ENCODE data around the gene BIN1.
A peak's percentile ranks its signal among the peaks of the same experiment; 100 is the strongest.
"Not testable (repeated sequence)": the region's sequence is repeated elsewhere in the genome, so short reads cannot be mapped to it uniquely, and the experiment has no call there.

BIN1 gene

DNA sequence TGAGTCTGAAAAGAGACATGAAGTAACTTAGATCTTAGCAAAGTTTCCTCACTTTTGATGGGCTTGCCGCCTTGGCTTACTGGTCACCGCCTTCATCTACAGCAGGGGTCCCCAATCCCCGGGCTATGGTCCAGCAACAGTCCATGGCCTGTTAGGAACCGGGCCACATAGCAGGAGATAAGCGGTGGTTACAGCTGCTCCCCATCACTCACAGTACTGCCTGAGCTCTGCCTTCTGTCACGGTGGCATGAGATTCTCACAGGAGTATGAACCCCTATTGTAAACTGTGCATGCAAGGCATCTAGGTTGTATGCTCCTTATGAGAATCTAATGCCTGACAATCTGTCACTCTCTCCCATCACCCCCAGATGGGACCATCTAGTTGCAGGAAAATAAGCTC, 72.9 kb downstream of the BIN1 start:
- Histone ChIP-seq H3K4me1 (ENCODE audit: control insufficient read depth, insufficient read depth, low read length) (no peaks in the 10 kb centered on the region), H3K4me3 (ENCODE audit: low read length) (no peak overlapping the region), H3K27me3 (ENCODE audit: control insufficient read depth, insufficient read depth, low read length) (no peaks in the 10 kb centered on the region), H3K36me3 (ENCODE audit: control insufficient read depth, insufficient read depth, low read length) (no peaks in the 10 kb centered on the region), H3K27ac (ENCODE audit: low read length) (no peak overlapping the region), H3K9me3 (ENCODE audit: control insufficient read depth, insufficient read depth, low read length) (no peaks in the 10 kb centered on the region)
- WGBS (ENCODE audit: insufficient coverage, insufficient read length): no CpG with 5 or more reads among the region's 6 CpGs
- DNase-seq (ENCODE audit: low read depth, low spot score): no peak

DNA sequence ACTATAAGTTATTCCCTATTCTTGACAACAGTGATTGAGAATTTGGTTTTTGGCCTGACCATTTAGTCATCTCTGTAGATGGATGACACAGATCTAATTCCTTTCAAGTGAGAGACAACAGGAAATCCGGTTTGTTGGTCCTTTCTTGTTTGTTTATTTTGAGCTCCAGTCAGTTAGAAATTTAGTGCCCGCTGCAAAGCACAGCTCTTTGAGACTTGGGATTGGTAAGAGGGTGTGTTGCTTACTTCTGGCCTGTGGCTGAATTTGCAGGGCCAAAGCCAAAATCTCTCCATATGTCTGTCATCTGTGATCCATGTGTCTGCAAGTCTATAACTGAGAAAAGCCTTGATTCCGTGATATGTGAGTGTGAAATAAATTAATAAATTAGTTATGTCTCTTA, 74.3 kb downstream of the BIN1 start:
- Histone ChIP-seq H3K9me3 (ENCODE audit: control insufficient read depth, insufficient read depth, low read length) (no peaks in the 10 kb centered on the region), H3K4me3 (ENCODE audit: low read length) (no peak overlapping the region), H3K36me3 (ENCODE audit: control insufficient read depth, insufficient read depth, low read length) (no peaks in the 10 kb centered on the region), H3K27ac (ENCODE audit: low read length) (no peak overlapping the region), H3K4me1 (ENCODE audit: control insufficient read depth, insufficient read depth, low read length) (no peaks in the 10 kb centered on the region), H3K27me3 (ENCODE audit: control insufficient read depth, insufficient read depth, low read length) (no peaks in the 10 kb centered on the region)
- no CpG with 5 or more reads among the region's 3 CpGs for WGBS (ENCODE audit: insufficient coverage, insufficient read length)
- DNase-seq (ENCODE audit: low read depth, low spot score): no peak

DNA sequence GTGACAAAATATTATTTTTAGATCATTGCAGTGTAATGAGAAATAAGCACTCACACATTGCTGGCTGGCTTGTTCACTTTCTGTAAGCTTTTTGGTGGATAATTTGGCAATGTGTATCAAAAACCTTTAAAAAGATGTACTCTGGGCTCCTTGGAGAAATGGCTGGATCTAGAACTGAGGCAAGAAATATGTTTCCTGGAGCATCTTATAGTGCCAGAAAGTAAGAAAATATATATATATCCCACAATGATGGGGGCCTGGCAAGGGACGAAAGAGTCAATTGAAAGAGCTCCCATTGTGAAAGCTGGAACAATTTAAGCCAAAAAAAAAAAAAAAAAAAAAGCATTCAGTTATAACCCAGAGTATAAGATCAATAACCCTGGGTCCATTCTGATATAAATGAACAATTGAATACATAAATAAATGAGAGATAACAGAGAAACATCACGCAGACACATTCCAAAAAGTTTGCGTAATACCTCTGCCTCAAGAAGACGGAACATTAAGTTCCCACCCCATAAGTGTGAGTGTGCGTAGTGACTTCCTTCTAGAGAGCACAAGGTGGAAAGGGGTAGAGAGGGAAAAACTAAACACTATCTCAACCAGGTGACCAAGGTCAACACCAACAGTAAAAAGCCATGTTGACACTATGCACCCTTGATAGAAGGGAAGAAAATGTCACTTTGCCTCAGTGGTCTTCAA, 77.5 kb downstream of the BIN1 start:
- no peaks in the 10 kb centered on the region for H3K9me3 ChIP-seq (ENCODE audit: control insufficient read depth, insufficient read depth, low read length)
- no peaks in the 10 kb centered on the region for H3K27me3 ChIP-seq (ENCODE audit: control insufficient read depth, insufficient read depth, low read length)
- no peak overlapping the region for H3K27ac ChIP-seq (ENCODE audit: low read length)
- no peaks in the 10 kb centered on the region for H3K36me3 ChIP-seq (ENCODE audit: control insufficient read depth, insufficient read depth, low read length)
- peaks cover 1% of the 10 kb centered on the region; the same call in 1 of the 2 replicates for H3K4me1 ChIP-seq (ENCODE audit: control insufficient read depth, insufficient read depth, low read length)
- H3K4me3 ChIP-seq (ENCODE audit: low read length): no peak overlapping the region
- DNase-seq (ENCODE audit: low read depth, low spot score): no peak
- no CpG with 5 or more reads among the region's 5 CpGs for WGBS (ENCODE audit: insufficient coverage, insufficient read length)

DNA sequence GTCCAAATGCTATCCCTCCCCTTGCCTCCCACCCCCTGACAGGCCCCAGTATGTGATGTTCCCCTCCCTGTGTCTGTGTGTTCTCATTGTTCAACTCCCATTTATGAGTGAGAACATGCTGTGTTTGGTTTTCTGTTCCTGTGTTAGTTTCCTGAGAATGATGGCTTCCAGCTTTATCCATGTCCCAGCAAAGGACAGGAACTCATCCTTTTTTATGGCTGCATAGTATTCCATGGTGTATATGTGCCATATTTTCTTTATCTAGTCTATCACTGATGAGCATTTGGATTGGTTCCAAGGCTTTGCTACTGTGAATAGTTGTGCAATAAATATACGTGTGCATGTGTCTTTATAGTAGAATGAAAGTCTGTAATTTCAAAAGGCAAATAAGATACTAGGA, 78.2 kb downstream of the BIN1 start:
- no CpG with 5 or more reads among the region's 1 CpG for WGBS (ENCODE audit: insufficient coverage, insufficient read length)
- not testable (repeated sequence) for H3K27me3 ChIP-seq (ENCODE audit: control insufficient read depth, insufficient read depth, low read length); DNase-seq (ENCODE audit: low read depth, low spot score); H3K27ac ChIP-seq (ENCODE audit: low read length); H3K9me3 ChIP-seq (ENCODE audit: control insufficient read depth, insufficient read depth, low read length); H3K36me3 ChIP-seq (ENCODE audit: control insufficient read depth, insufficient read depth, low read length); H3K4me3 ChIP-seq (ENCODE audit: low read length); H3K4me1 ChIP-seq (ENCODE audit: control insufficient read depth, insufficient read depth, low read length)

DNA sequence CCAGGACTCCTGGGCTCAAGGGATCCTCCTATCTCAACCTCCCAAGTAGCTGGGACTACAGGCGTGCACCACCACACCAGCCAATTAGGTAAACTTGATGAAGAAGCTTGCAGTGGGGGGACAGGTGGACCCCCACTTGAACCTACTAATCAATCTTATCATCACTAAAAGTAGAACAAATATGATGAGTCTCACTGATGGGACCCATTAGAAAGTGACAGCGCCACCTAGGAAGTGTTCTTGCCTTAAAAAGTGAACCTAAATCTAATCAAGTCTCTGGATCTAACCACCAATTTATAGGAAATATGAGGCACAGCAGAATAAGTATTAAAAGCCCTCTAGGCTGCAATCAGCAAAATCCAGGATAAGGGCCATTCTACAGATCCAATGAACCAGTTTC, 79.2 kb downstream of the BIN1 start:
- no peaks in the 10 kb centered on the region for H3K36me3 ChIP-seq (ENCODE audit: control insufficient read depth, insufficient read depth, low read length)
- WGBS (ENCODE audit: insufficient coverage, insufficient read length): no CpG with 5 or more reads among the region's 2 CpGs
- H3K27ac ChIP-seq (ENCODE audit: low read length): no peak overlapping the region

DNA sequence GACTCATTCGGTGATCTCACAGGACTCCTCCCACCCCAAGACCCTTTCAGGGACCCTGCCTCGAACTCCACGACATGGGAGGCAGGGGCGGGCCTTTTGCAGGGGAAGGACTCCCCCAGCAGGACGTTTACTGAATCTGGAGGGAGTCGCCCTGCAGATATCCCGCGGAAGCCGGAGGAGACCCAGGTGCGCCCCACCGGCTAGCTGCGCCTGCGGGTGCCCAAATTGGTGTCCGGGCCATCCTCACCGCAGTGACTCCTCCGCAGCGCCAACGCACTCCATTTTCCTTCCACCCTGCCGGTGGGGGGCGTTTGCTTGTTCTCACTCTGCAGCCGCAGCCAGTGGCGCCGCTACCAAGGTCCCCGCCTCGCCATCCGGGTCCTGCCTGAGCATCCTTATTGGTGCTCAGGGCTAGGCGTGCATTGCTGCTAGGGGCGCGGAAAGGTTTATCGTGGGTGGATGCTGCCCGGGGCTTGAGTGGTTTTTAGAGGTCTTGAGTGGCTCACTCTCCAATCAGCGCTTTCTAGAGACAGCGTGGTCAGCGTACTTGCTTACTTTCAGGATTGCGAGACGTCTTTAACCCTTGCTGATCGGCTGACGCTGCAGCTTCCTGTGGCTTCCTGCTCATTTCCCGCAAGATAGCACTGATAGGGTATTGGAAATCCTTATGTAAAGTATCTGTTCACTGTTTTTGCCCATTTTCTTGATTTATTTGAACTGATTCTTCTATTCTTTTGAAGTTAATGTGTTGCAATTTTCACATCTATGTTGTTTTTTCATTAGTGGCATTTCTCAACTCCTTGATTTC, 81.4 kb downstream of the BIN1 start:
- H3K9me3 ChIP-seq (ENCODE audit: control insufficient read depth, insufficient read depth, low read length): no peaks in the 10 kb centered on the region
- no CpG with 5 or more reads among the region's 39 CpGs for WGBS (ENCODE audit: insufficient coverage, insufficient read length)
- H3K4me1 ChIP-seq (ENCODE audit: control insufficient read depth, insufficient read depth, low read length): peaks cover 2% of the 10 kb centered on the region; the same call in 1 of the 2 replicates
- H3K27me3 ChIP-seq (ENCODE audit: control insufficient read depth, insufficient read depth, low read length): no peaks in the 10 kb centered on the region
- H3K4me3 ChIP-seq (ENCODE audit: low read length): peak overlapping the region; percentile 48; the same call in 1 of the 2 replicates
- H3K27ac ChIP-seq (ENCODE audit: low read length): no peak overlapping the region
- H3K36me3 ChIP-seq (ENCODE audit: control insufficient read depth, insufficient read depth, low read length): no peaks in the 10 kb centered on the region
- DNase-seq (ENCODE audit: low read depth, low spot score): peak; percentile 41

More for the DNA sequence above, 79.2 kb downstream of the BIN1 start:
- Histone ChIP-seq H3K9me3 (ENCODE audit: control insufficient read depth, insufficient read depth, low read length) (no peaks in the 10 kb centered on the region), H3K4me1 (ENCODE audit: control insufficient read depth, insufficient read depth, low read length) (peaks cover 2% of the 10 kb centered on the region; the same call in 1 of the 2 replicates), H3K4me3 (ENCODE audit: low read length) (no peak overlapping the region), H3K27me3 (ENCODE audit: control insufficient read depth, insufficient read depth, low read length) (no peaks in the 10 kb centered on the region)
- DNase-seq (ENCODE audit: low read depth, low spot score): no peak

DNA sequence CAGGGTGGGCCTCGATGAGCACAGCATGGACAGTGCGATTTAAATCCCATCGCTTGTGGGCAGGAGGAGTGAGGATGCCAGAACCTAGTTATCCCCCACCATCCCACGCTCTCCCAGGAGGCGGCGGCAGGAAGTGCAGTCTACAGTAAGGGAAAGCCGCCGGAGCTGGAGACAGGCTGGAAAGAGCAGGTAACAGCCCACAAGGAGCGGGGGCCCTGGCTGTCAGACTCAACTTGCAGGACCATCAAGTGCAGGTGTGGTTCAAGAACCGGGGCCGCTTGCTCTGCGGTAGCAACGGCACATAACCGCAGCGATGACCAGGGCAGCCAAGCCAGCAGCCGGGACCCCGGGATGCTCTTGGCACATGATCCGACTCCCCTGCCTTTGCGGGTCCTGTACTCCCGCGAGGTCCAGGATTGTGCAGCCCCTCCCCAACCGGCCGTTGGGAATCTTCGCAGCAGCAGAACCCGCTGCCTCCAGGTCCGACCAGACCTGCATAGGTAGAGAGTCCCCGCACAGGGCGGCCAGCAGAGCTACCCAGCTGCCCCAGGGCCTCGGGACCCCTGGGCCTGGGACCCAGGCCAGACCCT, 82.1 kb downstream of the BIN1 start:
- no peaks in the 10 kb centered on the region for H3K36me3 ChIP-seq (ENCODE audit: control insufficient read depth, insufficient read depth, low read length)
- peak; percentile 35 for DNase-seq (ENCODE audit: low read depth, low spot score)
- no peaks in the 10 kb centered on the region for H3K27me3 ChIP-seq (ENCODE audit: control insufficient read depth, insufficient read depth, low read length)
- peak overlapping the region; percentile 48; the same call in 1 of the 2 replicates for H3K4me3 ChIP-seq (ENCODE audit: low read length)
- no CpG with 5 or more reads among the region's 29 CpGs for WGBS (ENCODE audit: insufficient coverage, insufficient read length)
- peaks cover 2% of the 10 kb centered on the region; the same call in 1 of the 2 replicates for H3K4me1 ChIP-seq (ENCODE audit: control insufficient read depth, insufficient read depth, low read length)
- no peaks in the 10 kb centered on the region for H3K9me3 ChIP-seq (ENCODE audit: control insufficient read depth, insufficient read depth, low read length)
- H3K27ac ChIP-seq (ENCODE audit: low read length): no peak overlapping the region

DNA sequence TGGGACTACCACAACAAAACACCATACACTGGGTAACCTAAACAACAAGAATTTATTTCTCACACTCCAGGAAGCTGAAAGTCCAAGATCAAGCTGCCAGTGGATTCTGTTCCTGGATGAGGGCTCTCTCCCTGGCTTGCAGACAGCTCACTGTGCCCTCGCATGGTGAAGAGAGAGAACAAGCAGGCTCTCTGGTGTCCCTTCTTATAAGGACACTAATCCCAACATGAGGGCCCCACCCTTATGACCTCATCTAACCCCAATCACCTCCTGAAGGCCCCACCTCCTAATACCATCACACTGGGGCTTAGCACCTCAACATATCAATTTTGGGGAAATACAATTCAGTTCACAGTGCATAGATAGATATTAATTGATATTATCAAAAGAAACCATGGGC, 83.5 kb downstream of the BIN1 start:
- H3K4me1 ChIP-seq (ENCODE audit: control insufficient read depth, insufficient read depth, low read length): peaks cover 2% of the 10 kb centered on the region; the same call in 1 of the 2 replicates
- H3K27me3 ChIP-seq (ENCODE audit: control insufficient read depth, insufficient read depth, low read length): no peaks in the 10 kb centered on the region
- H3K9me3 ChIP-seq (ENCODE audit: control insufficient read depth, insufficient read depth, low read length): no peaks in the 10 kb centered on the region
- H3K36me3 ChIP-seq (ENCODE audit: control insufficient read depth, insufficient read depth, low read length): no peaks in the 10 kb centered on the region
- no CpG with 5 or more reads among the region's 1 CpG for WGBS (ENCODE audit: insufficient coverage, insufficient read length)
- H3K27ac ChIP-seq (ENCODE audit: low read length): no peak overlapping the region
- H3K4me3 ChIP-seq (ENCODE audit: low read length): no peak overlapping the region
- no peak for DNase-seq (ENCODE audit: low read depth, low spot score)

DNA sequence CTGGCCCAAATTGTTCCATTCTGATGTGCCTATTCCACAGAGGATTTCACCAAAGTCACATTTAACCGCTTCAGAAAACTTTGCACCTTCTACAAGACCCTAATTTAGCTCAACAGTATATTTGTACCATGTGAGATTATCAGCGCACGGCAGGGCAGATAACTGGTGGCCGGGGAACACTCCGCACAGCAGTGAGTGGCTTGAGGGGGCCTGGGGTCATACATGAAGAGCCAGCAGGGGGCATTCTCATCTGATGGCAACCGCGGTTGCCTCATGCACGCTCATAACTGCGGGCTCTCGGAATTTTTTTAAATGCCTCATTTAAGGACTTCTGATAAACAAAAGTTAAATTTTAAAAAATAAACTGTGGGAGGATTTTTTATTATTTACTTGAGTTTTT, 84.1 kb downstream of the BIN1 start:
- Histone ChIP-seq H3K4me3 (ENCODE audit: low read length) (no peak overlapping the region), H3K27me3 (ENCODE audit: control insufficient read depth, insufficient read depth, low read length) (no peaks in the 10 kb centered on the region), H3K4me1 (ENCODE audit: control insufficient read depth, insufficient read depth, low read length) (peaks cover 2% of the 10 kb centered on the region; the same call in 1 of the 2 replicates), H3K36me3 (ENCODE audit: control insufficient read depth, insufficient read depth, low read length) (no peaks in the 10 kb centered on the region), H3K9me3 (ENCODE audit: control insufficient read depth, insufficient read depth, low read length) (no peaks in the 10 kb centered on the region), H3K27ac (ENCODE audit: low read length) (no peak overlapping the region)
- DNase-seq (ENCODE audit: low read depth, low spot score): no peak
- WGBS (ENCODE audit: insufficient coverage, insufficient read length): no CpG with 5 or more reads among the region's 10 CpGs

DNA sequence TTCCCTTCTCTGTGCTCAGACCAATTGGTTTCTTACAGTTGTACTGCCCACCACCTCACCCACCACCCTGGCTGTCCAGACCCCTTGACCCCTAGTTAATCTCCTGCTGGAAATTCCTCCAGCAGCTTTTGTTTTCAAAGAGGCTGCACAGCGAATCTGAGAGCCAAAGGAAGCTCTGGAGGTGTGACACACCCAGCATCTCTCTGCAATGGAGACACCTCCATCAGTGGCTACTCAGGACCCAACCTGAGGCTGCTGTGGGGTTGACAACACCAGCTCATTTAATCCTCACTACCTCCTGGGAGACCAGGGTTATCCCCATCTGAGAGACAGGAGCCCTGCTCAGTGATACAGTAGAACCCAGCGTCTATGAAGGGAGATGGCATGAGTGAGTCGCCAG, 86.4 kb downstream of the BIN1 start:
- DNase-seq (ENCODE audit: low read depth, low spot score): no peak
- Histone ChIP-seq H3K9me3 (ENCODE audit: control insufficient read depth, insufficient read depth, low read length) (no peaks in the 10 kb centered on the region), H3K4me1 (ENCODE audit: control insufficient read depth, insufficient read depth, low read length) (peaks cover 2% of the 10 kb centered on the region; the same call in 1 of the 2 replicates), H3K27me3 (ENCODE audit: control insufficient read depth, insufficient read depth, low read length) (no peaks in the 10 kb centered on the region), H3K27ac (ENCODE audit: low read length) (no peak overlapping the region), H3K4me3 (ENCODE audit: low read length) (no peak overlapping the region), H3K36me3 (ENCODE audit: control insufficient read depth, insufficient read depth, low read length) (no peaks in the 10 kb centered on the region)
- WGBS (ENCODE audit: insufficient coverage, insufficient read length): no CpG with 5 or more reads among the region's 3 CpGs

Measured in iPS DF 6.9 (cell line).